ENCODE data around the gene DNTTIP2.
"Not testable (repeated sequence)": the region's sequence is repeated elsewhere in the genome, so short reads cannot be mapped to it uniquely, and the experiment has no call there.

Gene DNTTIP2

GRCh38 chr1:93874025-93874651, 4.9 kb downstream of the DNTTIP2 start:
- DNase-seq = no peak

DNA sequence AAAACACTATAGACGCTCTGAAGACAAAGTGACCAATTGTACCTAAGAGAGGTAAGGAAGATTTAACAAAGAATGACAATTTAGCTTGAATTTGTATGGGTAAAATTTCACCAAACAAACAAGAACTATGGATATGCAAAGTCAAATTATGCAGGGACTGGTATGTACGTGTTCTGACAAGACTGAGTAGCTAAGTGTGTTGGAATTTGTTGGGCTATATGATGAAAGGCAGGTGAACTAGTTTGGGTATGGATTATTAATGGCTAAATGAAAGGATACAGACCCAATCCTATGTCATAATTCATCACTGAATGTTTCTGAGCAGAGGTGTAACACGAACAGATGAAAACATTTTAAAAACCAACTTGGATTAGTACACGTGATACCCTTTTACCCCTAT, 7.6 kb downstream of the DNTTIP2 start:
- DNase-seq = no peak

GRCh38 chr1:93869653-93870052, 9.4 kb downstream of the DNTTIP2 start:
- DNase-seq = no peak

DNA sequence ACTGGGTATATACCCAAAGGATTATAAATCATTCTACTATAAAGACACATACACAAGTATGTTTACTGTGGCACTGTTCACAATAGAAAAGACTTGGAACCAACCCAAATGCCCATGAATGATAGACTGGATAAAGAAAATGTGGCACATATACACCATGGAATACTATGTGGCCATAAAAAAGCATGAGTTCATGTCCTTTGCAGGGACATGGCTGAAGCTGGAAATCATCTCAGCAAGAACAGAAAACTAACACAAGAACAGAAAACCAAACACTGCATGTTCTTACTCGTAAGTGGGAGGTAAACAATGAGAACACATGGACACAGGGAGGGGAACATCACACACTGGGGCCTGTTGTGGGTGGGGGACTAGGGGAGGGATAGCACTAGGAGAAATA, 10.5 kb downstream of the DNTTIP2 start:
- not testable (repeated sequence) for DNase-seq

GRCh38 chr1:93865253-93865652, 13.8 kb downstream of the DNTTIP2 start:
- DNase-seq = no peak

DNA sequence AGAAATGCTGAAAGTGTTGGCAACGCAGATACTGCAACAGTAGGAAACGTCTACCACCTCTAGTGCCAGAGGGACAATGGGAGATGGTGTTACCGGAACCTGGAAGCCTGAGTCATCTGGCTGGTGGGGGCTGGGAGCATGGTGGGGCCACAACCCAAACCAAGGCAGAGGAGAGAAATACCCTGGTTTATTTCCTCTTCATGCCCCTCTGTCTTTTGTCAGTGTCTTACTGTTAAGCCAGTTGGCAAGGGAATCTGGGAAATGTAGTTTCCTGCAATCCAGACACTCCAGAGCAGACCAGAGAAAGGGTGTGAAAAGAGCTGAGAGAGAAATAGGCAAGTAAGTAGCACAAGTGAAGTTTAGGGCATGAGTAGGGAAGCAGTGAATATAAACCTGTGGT, 14.8 kb downstream of the DNTTIP2 start:
- DNase-seq = no peak

- DNase-seq = not testable (repeated sequence)
Observed at GRCh38 chr1:93857653-93858052, 21.4 kb downstream of the DNTTIP2 start.

DNA sequence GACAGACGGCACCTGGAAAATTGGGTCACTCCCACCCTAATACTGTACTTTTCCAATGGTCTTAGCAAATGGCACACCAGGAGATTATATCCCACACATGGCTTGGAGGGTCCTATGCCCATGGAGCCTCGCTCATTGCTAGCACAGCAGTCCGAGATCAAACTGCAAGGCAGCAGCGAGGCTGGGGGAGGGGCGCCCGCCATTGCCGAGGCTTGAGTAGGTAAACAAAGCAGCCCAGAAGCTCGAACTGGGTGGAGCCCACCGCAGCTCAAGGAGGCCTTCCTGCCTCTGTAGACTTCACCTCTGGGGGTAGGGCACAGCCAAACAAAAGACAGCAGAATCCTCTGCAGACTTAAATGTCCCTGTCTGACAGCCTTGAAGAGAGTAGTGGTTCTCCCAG, 23.0 kb downstream of the DNTTIP2 start:
- not testable (repeated sequence) for DNase-seq

- no peak for DNase-seq
Observed at GRCh38 chr1:93853940-93854339, 25.1 kb downstream of the DNTTIP2 start.

DNA sequence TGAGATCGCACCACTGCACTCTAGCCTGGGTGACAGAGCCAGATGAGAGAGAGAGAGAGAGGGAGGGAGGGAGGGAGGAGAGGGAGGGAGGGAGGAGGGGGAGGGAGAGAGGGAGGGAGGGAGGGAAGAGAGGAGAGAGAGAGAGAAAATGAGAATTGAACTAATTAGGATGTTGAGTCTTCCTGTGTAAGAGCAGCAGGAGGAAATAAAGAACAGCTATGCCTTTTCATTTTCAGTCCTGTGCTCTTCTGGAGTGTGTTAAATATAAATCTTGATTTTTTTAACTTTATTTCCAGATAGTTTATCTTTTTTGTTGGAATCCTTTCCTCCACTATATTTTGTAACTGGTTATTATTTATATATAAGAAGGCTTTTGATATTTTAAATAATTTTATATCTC, 27.1 kb downstream of the DNTTIP2 start:
- no peak for DNase-seq

- DNase-seq = no peak
Observed at GRCh38 chr1:93851327-93851712, 27.7 kb downstream of the DNTTIP2 start.

DNA sequence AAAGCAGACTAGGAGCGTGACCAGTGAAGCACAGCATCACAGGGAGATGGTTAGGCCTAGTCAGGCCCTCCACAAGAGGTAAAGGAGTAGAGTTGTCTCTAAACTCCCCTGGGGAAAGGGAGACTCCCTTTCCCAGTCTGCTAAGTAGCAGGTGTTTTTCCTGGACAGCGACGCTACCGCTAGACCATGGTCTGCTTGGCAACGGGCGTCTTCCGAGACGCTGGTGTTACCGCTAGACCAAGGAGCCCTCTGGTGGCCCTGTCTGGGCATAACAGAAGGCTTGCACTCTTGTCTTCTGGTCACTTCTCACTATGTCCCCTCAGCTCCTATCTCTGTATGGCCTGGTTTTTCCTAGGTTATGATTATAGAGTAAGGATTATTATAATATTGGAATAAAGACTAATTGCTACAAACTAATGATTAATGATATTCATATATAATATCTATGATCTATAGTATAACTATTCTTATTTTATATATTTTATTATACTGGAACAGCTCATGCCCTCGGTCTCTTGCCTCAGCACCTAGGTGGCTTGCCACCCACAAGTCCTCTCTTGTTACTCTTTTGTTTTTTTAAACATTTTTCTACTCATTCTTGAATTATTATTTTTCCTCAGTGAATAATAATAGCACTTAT, 28.2 kb downstream of the DNTTIP2 start:
- DNase-seq = peak in 1 of 2 experiments; percentile 3

DNA sequence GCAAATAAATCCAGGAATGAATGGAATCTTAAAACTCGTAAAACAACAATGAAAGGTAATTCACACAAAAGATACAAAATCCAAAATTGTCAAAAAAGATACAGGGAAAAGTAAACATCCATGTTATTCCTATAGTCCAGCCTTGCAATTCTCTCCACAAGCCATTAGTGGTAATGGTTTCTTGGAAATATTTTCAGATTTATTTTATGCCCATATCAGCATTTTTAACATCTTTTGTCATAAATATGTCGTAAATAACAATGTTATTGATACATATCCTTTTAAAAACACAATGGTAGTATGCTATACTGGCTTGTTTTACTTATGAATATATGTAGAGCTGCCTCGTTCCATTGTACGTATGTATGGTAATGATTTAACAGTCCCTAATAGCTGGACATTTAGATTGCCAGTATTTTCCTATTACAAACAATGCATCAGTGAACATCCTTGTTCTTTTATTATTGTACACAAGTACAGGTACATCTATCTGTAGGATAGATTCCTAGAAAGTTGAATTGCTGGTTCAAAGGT, 30.6 kb downstream of the DNTTIP2 start:
- no peak for DNase-seq

DNA sequence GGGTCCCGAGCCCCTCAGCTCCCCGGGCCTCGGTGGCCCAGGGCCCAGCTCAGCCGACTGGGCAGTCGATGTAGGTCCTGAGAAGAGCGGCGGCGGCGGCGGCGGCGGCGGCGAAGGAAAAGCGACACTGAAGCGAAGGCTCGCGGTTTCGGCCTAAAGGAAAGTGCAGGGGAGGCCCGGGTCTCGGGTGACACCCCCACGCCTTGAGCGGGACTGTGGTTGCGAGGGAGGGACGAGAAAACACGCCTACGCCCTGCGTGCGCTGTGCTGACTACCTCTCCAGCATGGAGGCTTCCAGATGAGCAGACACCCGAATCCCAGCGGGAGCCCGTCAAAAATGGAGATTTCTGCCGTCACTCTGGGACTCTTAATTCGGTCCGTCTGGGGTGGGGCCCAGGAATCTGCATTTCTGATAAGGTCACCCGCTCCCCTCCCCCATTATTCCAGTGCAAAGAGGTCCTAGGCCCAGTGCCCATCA, 31.2 kb downstream of the DNTTIP2 start:
- no peak for DNase-seq

DNA sequence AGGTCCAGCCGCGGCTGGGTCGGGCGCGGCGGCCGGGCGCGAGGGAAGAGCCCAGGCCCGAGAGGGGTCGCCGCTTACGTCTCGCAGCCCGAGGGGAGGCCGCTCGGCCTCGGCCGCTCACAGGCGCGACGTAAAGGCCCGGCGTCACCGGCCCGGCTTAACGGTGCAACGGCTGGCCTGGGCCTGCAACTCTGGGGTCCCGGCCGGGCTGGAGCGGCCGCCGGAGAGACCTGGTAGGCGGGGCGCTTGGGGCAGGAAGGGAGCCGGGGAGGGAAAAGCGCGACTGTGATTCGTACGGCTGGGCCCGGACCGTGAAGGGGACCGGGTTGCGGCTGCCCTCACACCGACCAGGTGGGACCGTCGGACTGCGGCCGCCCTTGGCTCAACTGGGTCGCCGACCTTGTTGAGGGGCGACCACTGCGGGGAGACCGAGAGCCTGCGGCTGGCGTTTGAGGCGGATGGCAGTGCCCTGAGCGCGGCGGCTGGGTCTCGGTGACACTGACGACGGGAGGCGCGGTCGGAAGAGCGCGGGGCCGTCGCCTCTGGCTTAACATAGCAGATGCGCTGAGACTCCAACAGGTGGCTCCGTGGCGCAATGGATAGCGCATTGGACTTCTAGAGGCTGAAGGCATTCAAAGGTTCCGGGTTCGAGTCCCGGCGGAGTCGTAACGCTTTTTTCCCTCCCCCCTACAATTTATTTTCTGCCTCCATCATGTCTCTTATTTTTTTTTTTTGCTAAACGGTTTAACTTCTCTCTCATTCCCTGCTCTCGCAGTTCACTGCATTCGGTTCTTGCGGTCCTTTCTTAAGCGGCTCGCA, 31.8 kb downstream of the DNTTIP2 start:
- peak in 1 of 2 experiments; percentile 31 for DNase-seq

GRCh38 chr1:93846206-93846991, 32.6 kb downstream of the DNTTIP2 start:
- DNase-seq = peak in 1 of 2 experiments; percentile 48

DNA sequence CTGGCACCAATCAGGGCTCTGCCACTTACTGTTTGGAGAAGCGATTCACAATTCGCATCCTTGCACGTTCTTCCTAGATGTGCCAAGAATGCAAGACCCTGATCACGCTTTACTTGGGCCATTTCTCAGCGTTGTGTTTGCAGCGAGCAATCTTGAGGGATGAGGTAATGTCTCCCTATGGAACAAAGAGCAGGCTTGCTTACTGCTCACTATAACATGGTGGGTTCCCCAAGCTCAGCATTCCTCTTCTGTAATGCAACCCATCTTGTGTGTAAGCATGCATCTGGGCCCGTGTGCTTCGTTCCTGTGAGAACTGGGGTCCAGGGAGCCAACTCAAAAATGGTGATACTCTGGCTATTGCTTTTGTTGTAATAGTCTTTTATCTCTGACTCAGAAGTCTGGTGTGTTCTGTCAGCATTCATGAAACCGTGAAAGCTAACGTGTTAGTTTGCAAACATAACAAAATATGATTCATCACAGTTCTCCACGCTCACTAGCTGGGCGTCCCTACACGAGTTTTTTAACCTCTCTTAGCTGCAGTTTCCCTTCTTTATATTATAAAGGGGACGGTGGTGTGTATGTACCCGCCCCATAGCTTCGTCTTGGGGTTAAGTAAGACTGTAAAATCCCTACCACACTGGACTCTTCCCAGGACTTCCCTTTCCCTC, 33.3 kb downstream of the DNTTIP2 start:
- no peak for DNase-seq

GRCh38 chr1:93844262-93845045, 34.6 kb downstream of the DNTTIP2 start:
- DNase-seq = peak in 1 of 2 experiments; percentile 3

DNA sequence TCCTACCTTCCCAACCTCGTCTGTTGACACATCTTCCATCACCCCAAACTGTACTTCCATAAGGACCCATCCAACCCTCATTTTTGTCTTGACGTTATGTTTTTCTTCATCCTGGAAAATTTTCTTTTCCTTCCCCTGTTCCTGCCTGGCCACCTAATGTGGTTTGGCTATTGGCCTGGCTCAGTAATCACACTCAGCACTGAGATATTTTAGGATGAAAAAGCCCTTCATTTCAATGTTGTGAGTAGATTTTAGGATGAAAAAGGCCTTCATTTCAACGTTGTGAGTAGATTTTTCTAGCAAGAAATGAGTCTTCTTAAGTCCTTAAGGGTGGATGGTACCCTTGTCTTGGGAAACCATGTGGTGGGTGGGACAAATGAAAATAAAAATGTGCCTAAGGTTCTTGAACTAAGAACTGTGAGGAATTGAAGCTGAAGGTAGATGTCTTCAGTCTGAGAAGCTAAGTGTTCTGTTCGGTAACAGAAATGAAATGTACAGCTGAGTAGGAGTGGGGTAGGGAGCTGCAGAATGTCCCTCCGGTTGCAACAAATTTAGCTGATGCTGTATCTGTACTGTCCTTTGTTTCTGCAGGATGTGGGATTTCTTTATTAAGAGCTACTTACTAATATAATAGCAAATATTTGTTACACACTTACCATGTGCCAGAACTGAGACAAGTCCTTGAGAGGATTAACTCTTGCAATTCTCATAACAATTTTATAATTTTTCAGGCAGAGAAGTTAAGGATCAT, 36.1 kb downstream of the DNTTIP2 start:
- DNase-seq = no peak

- DNase-seq = no peak
Observed at GRCh38 chr1:93841771-93842170, 37.2 kb downstream of the DNTTIP2 start.
